GM10248 (cell line): ENCODE results near the gene DICER1.

Experiments used
- CTCF ChIA-PET: fragments of 300-600 bp; sonication (Branson Sonifier 250); formaldehyde crosslinking; extraction: SDS; loops from one replicate; lab custom pipeline; 2021; ENCODE audit warnings: antibody characterized with exemption; lab: Yijun Ruan, JAX
- POLR2A ChIA-PET: fragments of 350-650 bp; sonication (Branson Sonifier 250); formaldehyde crosslinking; extraction: SDS; loops from one replicate; lab custom pipeline; 2020; ENCODE audit warnings: antibody characterized with exemption; lab: Yijun Ruan, JAX
- DNase-seq: peaks from one replicate; pipeline ENCODE4 v3.0.0; 2012; ENCODE audit errors: extremely low spot score
- TF ChIP-seq, protein P1 (sequence below): IDR thresholded peaks from 2 replicates; pipeline ENCODE4 v1.5.1; 2012; ENCODE audit warnings: mild to moderate bottlenecking, low read depth; ENCODE audit errors: extremely low read depth, missing control alignments, control extremely low read depth

The DICER1 gene

DNA sequence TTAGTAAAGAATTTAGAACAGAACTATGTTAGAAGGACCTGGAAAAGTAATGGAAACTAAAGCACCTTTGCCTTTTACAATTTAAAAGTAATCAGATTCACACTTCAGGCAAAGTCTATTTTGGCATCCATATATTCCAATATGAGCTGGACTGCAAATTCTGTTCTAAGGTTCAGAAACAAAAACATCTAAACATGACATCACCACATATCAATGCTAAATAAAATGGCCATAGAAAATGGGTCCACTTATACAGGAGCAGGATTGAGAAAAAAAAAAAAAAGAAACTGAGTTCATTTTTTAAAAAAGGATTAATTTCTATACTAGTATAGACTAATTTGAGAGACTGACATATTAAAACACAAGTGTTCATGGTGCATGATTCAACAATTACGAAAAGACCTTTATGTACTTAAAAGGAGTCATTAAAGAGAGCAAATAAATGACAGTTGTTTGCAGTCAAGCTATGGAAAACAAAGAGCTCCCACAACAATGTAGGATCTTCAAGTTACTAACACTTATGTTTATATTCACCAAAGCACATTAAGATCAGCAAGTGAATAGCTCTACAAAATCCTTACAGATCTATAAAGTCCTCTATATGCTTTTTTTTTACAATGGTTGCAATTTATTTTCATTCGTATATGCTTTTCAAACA is 45.7 kb downstream of the DICER1 start:
- ChIA-PET POLR2A (interaction anchor here (1.0 kb wide), 1 partner anchor 13 kb away, joined by 3 read pairs; no protein-coding TSS in a partner anchor), CTCF (interaction anchor here (1.5 to 2.4 kb wide), 2 partner anchors 11 kb away, joined by 5 to 6 read pairs; no protein-coding TSS in a partner anchor)

GRCh38 chr14:95110178-95110577 is 47.2 kb downstream of the DICER1 start:
- no peak for DNase-seq
- CTCF ChIA-PET, result no interaction called here
- POLR2A ChIA-PET, result no interaction called here
- TF ChIP-seq, protein P1, sequence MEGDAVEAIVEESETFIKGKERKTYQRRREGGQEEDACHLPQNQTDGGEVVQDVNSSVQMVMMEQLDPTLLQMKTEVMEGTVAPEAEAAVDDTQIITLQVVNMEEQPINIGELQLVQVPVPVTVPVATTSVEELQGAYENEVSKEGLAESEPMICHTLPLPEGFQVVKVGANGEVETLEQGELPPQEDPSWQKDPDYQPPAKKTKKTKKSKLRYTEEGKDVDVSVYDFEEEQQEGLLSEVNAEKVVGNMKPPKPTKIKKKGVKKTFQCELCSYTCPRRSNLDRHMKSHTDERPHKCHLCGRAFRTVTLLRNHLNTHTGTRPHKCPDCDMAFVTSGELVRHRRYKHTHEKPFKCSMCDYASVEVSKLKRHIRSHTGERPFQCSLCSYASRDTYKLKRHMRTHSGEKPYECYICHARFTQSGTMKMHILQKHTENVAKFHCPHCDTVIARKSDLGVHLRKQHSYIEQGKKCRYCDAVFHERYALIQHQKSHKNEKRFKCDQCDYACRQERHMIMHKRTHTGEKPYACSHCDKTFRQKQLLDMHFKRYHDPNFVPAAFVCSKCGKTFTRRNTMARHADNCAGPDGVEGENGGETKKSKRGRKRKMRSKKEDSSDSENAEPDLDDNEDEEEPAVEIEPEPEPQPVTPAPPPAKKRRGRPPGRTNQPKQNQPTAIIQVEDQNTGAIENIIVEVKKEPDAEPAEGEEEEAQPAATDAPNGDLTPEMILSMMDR, result no peak

More for the DNA sequence above, 45.7 kb downstream of the DICER1 start:
- no peak for DNase-seq
- TF ChIP-seq, protein P1, result no peak

DNA sequence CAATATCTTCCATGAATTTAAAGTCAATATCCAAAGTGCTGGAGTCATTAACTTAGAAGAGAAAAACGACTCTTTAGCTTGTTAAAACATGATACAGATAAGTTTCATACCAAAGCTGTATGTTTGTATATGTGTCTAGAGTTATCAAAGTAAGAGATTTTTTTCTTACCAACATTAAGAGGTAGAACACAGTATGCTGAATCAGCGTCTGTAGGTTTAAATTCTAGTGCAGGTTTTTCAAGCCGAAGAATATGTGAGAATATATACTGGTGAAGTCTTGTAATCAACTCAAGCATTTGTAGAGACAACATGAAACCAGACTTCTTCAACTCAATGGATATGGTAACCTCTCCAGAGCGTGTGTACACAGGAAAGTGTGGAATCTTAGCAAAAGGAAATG is 49.6 kb downstream of the DICER1 start:
- TF ChIP-seq, protein P1, result no peak
- CTCF ChIA-PET, result no interaction called here
- POLR2A ChIA-PET, result no interaction called here
- DNase-seq, result no peak

DNA sequence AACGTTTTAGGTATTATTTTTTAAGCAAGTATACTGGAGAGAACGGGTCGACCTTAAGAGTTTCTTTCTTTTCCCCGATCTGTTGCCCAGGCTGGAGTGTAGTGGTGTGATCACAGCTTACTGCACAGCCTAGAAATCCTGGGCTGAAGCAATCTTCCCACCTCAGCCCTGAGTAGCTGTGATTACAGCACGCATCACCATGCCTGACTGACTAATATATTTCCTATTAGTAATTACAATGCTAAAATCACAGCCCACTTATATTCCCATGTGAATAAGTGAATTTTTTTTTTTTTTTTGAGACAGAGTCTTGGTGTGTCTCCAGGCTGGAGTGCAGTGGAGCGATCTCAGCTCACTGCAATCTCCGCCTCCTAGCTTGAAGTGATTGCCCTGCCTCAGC is 50.4 kb downstream of the DICER1 start:
- no peak for DNase-seq
- TF ChIP-seq, protein P1, result no peak
- ChIA-PET POLR2A (no interaction called here), CTCF (interaction anchor here (2.2 kb wide), 1 partner anchor 11 kb away, joined by 6 read pairs; no protein-coding TSS in a partner anchor)

DNA sequence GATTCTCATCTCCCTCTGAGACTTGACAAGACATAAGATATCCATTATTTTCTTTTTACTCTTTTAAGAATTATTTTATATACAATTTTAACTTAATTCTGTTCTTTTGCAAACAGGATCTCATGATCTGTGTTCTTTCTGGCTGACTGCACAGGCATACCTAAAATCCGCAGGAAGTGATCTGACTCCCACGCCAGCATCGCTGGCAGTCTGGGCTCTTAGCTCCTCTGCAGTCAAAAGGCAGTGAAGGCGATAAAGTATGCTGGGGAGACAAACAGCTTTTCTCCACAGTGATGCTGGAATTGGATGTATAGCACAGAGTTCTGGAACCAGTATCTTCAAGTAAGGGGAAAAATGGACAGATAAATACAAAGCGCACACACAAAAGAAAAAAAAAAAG is 52.4 kb downstream of the DICER1 start:
- POLR2A ChIA-PET, result no interaction called here
- TF ChIP-seq, protein P1, result no peak
- CTCF ChIA-PET, result interaction anchor here (1.5 kb wide), 1 partner anchor 13 kb away, joined by 7 read pairs; no protein-coding TSS in a partner anchor
- DNase-seq, result no peak

GRCh38 chr14:95102680-95103044 is 54.7 kb downstream of the DICER1 start:
- ChIA-PET CTCF (interaction anchor here (0.9 to 1.3 kb wide), 3 partner anchors 10 to 16 kb away, joined by 3 to 4 read pairs (median 3); no protein-coding TSS in a partner anchor), POLR2A (no interaction called here)
- no peak for DNase-seq
- TF ChIP-seq, protein P1, result no peak
